Coronary artery (tissue), 2 donors: ENCODE data around the gene ZNF438.

Experiments used
- DNase-seq: peaks from one replicate; pipeline ENCODE4 v3.0.0-alpha.2; 2017; ENCODE audit warnings: low spot score
- H3K27ac ChIP-seq, 2 donors: fragments of 200-600 bp; sonication (generic); one replicate each; pipeline ENCODE4 v1.5.1; 2016 to 2019
- H3K4me3 ChIP-seq: fragments of 200-600 bp; sonication (generic); 2 replicates; pipeline ENCODE4 v1.5.1; 2016; ENCODE audit warnings: mild to moderate bottlenecking, moderate library complexity
- CTCF ChIP-seq: fragments of 200-600 bp; sonication (generic); IDR thresholded peaks from one replicate; pipeline ENCODE4 v1.5.1; 2019; ENCODE audit warnings: antibody characterized with exemption

The ZNF438 gene

GRCh38 chr10:30918651-30919050 lies 113.0 kb downstream of the ZNF438 start:
- Histone ChIP-seq H3K4me3 (no peak overlapping the region), H3K27ac (no peak overlapping the region)
- DNase-seq, result no peak
- no peak for TF ChIP-seq CTCF

GRCh38 chr10:30917789-30918188 lies 113.9 kb downstream of the ZNF438 start:
- Histone ChIP-seq H3K27ac (no peak overlapping the region), H3K4me3 (no peak overlapping the region)
- no peak for TF ChIP-seq CTCF

GRCh38 chr10:30917067-30917466 lies 114.6 kb downstream of the ZNF438 start:
- Histone ChIP-seq H3K4me3 (no peak overlapping the region), H3K27ac (no peak overlapping the region)
- DNase-seq, result no peak
- TF ChIP-seq CTCF, result no peak

More at GRCh38 chr10:30917789-30918188, 113.9 kb downstream of the ZNF438 start:
- no peak for DNase-seq

GRCh38 chr10:30915146-30915545 lies 116.5 kb downstream of the ZNF438 start:
- no peak overlapping the region for H3K27ac ChIP-seq
- no peak for DNase-seq
- H3K4me3 ChIP-seq, result no peak overlapping the region
- no peak for TF ChIP-seq CTCF

DNA sequence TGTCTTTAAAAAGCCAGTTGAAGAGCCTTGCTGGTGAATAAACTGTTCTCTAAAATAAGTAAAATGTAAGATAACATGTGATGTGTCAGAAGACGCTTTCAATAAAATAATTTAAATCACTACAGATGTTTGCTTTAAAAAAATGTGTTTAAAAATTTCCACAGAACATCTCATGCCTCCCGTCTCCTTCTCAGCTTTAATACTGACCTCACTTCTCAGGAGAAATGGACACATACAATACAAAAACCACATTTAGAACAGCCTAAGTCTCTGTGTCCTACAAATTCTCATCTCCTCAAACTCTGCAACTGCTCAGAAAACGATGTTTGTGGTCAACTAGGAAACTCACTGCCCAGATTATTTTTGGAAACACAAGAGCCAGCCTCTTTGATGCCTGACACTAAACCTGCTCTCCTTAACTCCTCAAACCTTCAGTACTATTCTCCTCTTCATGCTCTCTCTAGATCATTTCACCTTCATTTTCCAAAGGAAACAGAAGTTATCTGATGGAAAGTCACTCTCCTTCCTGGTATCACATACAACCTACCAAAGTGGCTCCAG lies 120.3 kb downstream of the ZNF438 start:
- no peak for TF ChIP-seq CTCF

DNA sequence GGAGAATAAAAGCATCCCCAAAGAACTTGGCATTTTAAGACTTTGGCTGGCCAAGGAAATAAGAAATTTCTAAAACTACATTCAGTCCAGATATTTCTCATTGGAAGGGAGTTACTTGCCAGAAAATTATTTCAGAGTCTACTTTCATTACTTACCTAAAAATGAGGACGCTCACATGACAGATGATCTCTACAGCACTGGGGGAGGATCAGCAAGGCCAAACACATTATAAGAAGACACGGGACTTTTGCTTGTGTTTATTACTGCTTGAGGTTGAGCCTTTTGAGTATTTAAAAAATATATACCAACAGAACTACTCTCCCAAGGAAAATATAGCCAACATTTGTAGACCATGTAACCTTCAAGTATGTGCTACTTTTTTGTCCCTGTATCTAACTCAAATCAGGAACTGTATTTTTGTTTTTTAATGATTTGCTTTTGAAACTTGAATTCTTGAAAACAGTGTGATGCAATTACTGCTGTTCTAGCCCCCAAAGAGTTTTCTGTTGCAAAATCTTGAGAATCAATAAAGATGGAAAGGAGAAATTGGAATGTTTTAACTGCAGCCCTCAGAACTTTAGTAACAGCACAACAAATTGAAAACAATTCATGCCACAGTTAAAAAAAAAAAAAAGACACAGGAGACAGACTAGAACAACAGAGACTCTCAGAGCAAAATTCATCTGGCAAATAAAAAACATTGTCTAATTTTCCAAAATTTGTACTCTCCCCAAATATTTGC lies 128.1 kb downstream of the ZNF438 start:
- TF ChIP-seq CTCF, result no peak
- DNase-seq, result no peak
- no peak overlapping the region for H3K4me3 ChIP-seq
- H3K27ac ChIP-seq, result peak overlapping the region in 1 of 2 donors; percentile 44

More for the DNA sequence above, 120.3 kb downstream of the ZNF438 start:
- H3K4me3 ChIP-seq, result no peak overlapping the region
- DNase-seq, result no peak
- H3K27ac ChIP-seq, result peak overlapping the region in 1 of 2 donors; percentile 12
